ENCODE results near the gene THSD7A.

Gene THSD7A

GRCh38 chr7:11374629-11375028, 457.4 kb downstream of the THSD7A start:
- no peak for DNase-seq

DNA sequence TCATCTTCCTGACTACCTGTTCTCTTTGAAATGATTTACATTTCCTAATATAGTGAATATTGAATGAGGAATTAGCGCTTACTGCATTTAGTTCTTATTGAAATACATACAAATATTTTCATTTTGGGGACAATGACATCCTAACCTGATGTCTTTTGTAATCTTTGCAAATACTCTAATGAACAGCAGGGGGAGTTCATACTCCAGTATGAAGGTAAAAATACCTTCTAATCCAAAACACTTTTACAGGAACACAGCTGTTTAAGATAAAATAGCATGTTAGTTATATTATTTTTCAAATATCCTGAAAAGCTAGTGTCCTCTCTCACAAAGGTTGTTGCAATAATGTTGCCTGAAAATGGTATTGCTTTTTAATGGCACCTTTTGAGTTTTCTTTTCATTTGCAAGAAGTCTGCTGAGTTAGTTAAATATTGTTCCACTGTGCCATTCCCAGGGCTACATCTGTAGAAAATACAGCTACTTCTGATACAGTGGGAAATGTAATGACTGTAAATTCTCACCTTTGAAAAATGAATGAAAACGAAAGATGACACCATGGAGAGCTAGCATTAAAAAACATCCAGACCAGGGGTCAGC, 458.4 kb downstream of the THSD7A start:
- DNase-seq, result no peak

- no peak for DNase-seq
Measured at GRCh38 chr7:11369696-11370095, 462.3 kb downstream of the THSD7A start.

GRCh38 chr7:11366118-11366517, 465.9 kb downstream of the THSD7A start:
- no peak for DNase-seq

- DNase-seq, result no peak
Measured at GRCh38 chr7:11358637-11359036, 473.4 kb downstream of the THSD7A start.

DNA sequence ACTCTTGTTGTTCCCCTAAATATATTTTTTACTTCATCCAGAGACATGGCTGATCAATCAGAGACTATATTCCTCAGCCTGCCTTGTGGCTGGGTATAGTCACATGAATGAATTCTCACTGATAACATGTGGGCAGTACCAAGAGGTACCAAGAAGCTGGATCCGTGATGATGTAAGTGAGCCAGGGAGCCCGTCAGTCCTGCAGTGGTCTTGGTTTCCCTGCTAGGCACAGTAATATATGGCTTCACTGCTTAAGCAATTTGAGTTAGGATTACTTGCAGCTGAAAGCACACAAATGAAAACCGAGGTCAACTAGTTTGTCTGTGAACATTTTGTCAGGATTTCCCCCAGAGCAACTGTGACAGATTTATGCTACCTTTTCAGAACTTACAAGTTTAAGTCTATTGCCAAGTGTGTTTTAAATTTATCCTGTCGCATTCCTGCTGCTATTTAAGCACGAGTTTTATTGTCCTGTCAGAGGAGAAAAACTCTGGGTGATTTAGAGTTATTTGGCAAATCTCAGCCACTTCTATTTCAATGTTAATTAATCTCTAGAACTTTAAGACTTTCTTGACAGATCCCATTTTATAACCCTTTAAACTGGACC, 476.5 kb downstream of the THSD7A start:
- DNase-seq, result no peak

DNA sequence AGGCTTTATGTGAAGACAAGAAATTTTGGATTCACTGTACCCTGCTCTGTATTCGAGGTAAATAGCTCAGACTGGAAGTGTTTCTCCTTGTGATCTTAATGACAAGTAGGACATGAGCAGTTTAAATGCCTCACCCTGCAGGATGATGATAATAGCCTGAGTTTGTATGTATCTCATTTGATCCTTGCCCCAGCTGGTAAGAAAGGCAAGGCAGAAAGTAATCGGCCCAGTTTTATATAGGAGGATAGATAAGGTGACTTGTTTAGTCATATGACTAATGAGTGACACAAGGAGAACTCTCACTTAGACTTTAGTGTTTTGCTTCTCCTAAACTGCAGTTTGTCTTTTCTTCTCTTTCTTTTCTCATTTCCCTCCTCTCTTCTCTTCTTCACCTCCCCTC, 485.7 kb downstream of the THSD7A start:
- no peak for DNase-seq

GRCh38 chr7:11345621-11346020, 486.4 kb downstream of the THSD7A start:
- DNase-seq, result no peak

- DNase-seq, result no peak
Measured at GRCh38 chr7:11343818-11344413, 488.1 kb downstream of the THSD7A start.

DNA sequence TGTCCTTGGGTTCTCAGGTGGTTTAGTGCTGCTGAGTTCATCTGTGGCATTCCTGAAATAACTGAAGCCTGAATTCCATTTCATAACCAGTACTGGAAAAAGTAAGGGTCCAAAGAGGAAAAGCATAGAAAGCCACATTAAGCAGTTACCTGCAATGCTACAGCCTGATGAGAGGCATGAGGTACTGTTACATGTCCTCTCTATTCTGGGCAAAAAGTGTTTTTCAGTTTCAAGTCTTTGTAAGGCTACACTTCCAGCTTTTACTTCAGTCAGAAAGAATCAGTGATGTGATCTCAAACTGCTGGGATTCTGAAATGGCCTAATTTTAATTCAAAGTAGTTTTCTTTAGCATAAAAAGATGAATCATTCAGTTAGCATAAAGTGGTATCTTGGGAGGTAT, 488.9 kb downstream of the THSD7A start:
- DNase-seq, result no peak

DNA sequence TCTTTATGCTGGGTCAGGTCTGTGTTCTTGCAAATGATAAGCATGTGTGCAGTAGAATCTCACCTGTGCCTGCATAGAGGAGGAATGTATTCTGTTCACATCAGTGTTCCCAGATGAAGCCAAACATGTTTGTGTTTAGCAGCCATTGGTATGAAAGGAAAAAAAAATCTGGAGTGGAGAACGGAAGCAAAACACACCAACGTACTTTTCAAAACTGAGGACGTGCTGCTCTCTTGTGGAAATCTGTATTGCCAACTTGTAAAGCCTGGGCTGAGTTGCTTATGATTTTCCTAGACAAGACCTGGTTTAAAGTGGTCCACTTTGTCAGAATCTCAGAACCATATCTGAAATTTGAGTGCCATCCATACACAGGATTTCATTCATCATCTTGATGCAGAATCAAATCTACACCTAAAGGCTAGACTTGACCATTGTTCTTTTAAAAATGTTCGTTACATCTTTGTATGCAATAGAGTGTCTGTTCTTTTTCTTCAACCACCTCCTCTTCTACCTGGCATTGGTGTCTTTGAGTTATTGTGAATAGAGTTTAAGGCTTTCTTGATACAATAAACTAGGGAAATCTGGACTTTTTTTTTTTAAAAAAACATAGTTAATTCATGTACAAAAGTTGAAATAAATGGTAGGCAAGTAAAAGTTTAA, 490.6 kb downstream of the THSD7A start:
- DNase-seq, result no peak

DNA sequence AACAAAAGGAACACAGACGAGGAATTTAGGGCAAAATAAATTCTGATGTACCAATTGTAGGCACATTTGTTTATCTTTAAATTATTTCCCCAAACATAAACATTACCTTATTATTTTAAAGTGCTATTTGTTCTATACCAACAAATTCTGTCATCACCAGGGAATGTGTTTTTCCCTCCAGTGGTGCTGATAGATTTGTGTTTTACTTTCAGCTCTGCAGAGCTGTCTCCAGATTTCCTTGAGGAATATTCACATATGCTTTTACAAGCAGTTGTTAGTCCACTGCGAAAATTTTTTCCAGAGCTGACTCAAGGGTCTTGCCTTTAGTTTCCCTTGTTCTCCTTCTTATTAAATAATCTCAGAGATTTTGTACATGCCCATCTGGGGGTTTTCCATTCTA, 495.6 kb downstream of the THSD7A start:
- DNase-seq, result no peak

DNA sequence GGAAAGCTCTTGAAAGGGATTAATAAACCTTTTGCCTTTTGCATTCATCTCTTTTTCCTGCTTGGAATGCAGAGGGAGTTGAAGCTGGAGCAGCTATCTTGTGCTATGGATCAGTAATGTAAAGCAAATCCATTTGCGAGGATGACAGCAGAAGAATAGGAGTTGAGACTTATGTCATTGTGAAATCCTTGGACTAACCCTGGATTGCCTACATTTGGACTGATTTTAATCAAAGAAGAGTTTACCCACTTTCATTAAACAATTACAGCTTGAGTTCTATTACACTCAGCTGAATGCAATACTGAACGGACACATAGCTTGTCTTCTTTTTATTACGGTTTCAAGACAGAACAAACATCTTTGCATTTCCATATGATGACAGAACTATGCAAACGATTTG, 496.1 kb downstream of the THSD7A start:
- DNase-seq, result no peak

DNA sequence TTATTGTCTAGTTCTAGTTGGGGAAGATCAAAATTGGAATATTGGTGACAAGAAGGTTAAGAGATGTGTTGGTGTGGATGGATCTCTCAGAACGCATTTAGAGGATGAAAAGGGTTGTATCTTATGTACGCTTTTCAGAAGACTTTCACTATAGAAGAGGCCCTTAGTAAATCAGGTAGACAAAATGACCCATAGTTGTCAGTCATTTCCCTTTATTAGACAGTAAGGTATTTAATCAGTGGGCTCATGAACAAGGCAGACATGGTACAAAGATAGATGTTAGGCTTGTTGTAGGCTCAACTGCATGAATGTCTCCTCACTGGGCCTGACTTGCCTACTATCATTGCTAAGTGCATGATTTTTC, 499.2 kb downstream of the THSD7A start:
- no peak for DNase-seq

GRCh38 chr7:11332186-11332864, 499.7 kb downstream of the THSD7A start:
- no peak for DNase-seq

DNA sequence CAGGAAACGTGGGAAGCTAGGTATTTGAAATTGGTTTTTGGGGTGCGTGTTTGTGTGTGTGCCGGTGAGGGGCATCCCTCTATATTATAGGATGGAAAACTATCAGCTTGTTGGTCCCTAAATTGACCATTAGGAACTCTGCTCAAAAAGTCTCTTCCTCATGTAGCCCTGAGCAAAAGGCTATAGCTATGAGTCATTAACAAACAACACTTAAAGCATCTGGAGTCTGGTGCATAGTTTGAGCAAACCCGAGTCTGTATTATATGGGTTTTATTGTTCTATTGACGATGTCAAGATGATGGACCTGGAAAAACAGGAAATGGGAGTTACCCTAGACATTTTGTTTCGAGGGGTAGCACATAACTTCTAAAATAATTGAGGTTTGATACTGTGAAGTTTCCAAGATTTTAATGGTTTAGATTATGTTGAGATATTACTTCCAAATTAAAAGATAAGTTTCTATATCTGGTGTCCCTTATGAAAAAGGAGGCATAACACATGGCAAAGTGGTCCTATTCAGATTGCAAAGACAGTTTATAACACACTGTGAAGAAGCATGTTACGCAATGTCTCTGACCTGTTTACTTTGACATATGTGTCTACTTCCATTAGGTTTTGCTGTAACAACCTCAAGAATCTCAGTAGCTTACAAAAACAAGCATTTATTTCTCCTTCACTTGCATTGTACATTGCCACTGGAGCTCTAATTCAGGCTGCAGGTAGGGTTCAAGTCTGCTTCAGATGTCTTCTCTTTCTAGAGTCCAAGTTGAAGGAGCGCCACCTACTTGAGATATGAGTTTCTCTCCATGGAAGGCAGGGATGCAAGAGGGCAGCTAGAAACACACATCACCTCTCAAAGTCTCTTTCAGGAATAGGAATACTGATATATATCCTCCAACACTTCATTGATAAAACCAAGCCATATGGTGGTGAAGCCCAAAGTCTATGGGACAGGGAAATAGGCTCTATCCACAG, 500.6 kb downstream of the THSD7A start:
- DNase-seq, result no peak

- no peak for DNase-seq
Measured at GRCh38 chr7:11330717-11331116, 501.3 kb downstream of the THSD7A start.

- no peak for DNase-seq
Measured at GRCh38 chr7:11330208-11330607, 501.8 kb downstream of the THSD7A start.

DNA sequence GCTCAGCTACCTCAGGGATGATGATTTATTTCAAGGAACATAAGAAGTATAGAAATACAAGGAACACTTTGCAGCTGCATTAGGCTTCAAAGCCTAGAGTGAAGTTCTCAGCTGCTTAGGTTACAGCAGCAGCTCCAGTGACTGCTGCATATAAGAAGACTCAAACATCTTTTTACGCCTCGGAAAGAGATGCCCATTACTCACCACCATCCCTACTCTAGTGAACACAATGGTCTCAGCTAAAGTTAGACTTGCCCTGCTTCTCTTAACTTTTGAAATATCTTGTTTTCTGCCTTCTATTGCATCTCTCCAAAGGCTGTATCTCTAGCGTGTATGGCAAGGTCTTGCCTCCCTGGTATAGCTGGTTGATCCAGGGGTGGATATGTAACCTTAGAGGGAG, 502.4 kb downstream of the THSD7A start:
- DNase-seq, result no peak

DNA sequence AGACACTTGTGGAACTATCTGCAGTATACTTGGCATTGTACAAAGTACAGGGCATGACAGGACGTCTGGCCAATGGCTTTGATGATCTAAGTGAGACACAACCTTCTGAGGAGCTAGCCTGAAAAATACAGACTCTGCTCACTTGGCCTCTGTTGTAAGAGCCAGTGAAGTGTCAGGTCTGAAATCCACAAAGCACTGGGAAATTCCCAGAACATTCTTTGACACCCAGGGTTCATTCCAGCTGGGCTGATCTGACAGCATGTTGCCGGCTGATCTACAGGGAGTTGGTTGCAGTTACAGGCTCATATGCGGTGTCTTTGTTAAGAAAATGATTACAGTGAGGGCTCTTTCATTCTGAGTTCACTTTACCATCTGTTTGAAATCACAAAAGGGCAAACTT, 503.7 kb downstream of the THSD7A start:
- no peak for DNase-seq

GRCh38 chr7:11327633-11328032, 504.4 kb downstream of the THSD7A start:
- DNase-seq, result no peak
